ENCODE data around the gene ASB18. TPM values are rescaled to one million over a fixed set of nuclear protein-coding genes. Genes with fewer than 3 reads are reported as not detected.
A peak's percentile ranks its signal among the peaks of the same experiment; 100 is the strongest.
"Not testable (repeated sequence)": the region's sequence is repeated elsewhere in the genome, so short reads cannot be mapped to it uniquely, and the experiment has no call there.

Gene ASB18
- total RNA-seq, 2 donors from 2014 or later, result not detected

DNA sequence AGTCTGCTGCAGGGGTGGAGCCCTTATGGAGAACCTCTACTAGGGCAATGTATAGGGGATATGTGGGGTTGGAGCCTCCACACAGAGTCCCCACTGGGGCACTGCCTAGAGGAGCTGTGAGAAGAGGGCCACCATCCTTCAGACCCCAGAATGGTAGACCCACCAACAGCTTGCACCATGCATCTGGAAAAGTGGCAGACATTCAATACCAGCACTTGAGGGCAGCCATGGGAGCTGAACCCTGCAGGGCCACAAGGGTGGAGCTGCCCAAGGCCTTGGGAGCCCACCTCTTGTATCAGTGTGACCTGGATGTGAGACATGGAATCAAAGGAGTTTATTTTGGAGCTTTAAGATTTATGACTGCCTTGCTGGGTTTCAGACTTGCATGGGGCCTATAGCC lies 5.7 kb upstream of the ASB18 start:
- H3K36me3 Mint-ChIP-seq; H3K27ac Mint-ChIP-seq; H3K9me3 Mint-ChIP-seq; H3K4me1 Mint-ChIP-seq (ENCODE audit: low read depth in 2 of 2); ATAC-seq; H3K4me3 Mint-ChIP-seq; DNase-seq (ENCODE audit: low spot score): not testable (repeated sequence)
- peaks cover 5 to 16% of the 10 kb centered on the region in 2 donors for H3K27me3 Mint-ChIP-seq

DNA sequence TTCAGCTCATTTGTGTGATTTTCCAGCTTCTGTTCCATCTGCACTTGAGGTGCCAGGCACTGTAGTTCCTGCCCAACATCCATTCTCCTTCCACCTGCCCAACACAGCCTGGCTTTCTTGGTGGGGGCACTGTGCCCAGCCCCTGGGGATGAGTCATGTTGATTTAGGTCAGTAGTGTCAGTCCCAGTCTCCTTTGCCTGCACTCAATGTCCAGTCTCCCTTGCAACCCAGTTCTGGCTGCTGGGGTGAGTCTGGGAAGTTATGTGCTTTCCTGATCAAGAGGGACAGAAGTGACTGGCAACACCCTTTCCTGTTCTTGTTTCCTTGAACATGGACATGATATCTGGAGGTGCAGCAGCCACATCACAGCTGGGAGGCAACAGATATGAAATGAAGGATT lies 1.5 kb upstream of the ASB18 start:
- DNase-seq (ENCODE audit: low spot score), result no peak
- Mint-ChIP-seq H3K27ac (no peak overlapping the region), H3K36me3 (no peaks in the 10 kb centered on the region), H3K4me3 (no peak overlapping the region), H3K9me3 (no peaks in the 10 kb centered on the region), H3K4me1 (ENCODE audit: low read depth in 2 of 2) (no peaks in the 10 kb centered on the region), H3K27me3 (peaks cover 9 to 33% of the 10 kb centered on the region in 2 donors)
- ATAC-seq, result no peak

DNA sequence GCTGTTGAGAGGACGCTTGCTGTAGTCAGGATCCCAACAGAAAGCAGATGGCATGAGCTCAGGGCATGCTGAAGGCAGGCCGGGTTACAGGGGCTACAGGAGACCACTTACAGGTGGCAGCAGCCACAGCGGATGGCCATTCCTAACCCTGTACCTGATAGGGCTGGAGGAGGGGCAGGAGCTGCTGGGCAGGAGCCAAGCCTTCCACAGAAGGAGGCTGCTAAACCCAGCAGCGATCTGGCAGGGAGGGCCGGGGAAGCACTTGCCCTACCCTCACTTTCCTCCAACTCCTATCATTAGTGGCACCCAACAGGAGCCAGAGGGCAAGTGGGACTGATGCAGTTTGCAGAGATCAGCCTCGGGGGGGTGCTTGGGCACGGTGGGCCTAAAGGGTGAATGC lies 2.0 kb downstream of the ASB18 start:
- H3K4me1 Mint-ChIP-seq (ENCODE audit: low read depth in 2 of 2), result no peaks in the 10 kb centered on the region
- ATAC-seq (no peak), DNase-seq (ENCODE audit: low spot score) (no peak)
- no peak overlapping the region for H3K27ac Mint-ChIP-seq
- H3K27me3 Mint-ChIP-seq, result peaks cover 18 to 48% of the 10 kb centered on the region in 2 donors
- H3K9me3 Mint-ChIP-seq, result no peaks in the 10 kb centered on the region
- H3K36me3 Mint-ChIP-seq, result no peaks in the 10 kb centered on the region
- H3K4me3 Mint-ChIP-seq, result no peak overlapping the region

DNA sequence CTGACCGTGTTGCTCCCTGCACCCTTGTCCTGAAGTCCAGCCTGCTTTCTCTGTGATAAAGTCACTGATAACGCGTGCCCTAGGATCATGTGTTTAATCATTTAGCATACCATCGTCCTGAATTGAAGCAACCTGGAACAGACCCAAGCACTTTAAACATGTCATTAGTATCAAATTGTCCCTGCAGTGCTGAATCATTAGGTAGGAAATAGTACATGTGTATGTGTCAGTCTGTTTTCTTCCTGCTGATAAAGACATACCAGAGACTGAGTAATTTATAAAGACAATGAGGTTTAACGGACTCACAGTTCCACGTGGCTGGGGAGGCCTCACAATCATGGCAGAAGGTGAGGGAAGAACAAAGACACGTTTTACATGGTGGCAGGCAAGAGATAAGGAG lies 2.8 kb downstream of the ASB18 start:
- Mint-ChIP-seq H3K9me3 (no peaks in the 10 kb centered on the region), H3K4me3 (no peak overlapping the region), H3K36me3 (no peaks in the 10 kb centered on the region), H3K27me3 (peaks cover 19 to 56% of the 10 kb centered on the region in 2 donors), H3K4me1 (ENCODE audit: low read depth in 2 of 2) (no peaks in the 10 kb centered on the region), H3K27ac (no peak overlapping the region)
- DNase-seq (ENCODE audit: low spot score) (no peak), ATAC-seq (no peak)

DNA sequence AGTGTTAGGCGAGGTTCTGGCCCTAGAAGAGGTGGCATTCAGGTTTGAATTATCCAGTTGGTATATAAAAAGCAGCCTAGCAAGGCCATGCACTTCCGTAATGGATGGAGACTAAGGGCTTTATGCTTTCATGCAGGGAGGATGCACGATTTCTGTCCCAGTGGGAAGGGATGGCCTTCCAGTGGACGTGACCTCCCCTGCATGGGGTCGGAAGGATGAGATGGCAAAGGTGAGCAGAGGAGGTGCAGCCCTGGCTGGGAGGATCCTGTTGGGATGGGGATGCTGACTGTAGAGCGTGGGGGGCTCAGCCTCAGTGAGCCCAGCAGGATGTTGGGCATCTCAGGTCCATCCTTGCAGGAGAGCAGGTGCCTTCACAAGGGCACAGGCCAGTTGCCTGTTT lies 4.8 kb downstream of the ASB18 start:
- no peaks in the 10 kb centered on the region for H3K4me1 Mint-ChIP-seq (ENCODE audit: low read depth in 2 of 2)
- DNase-seq (ENCODE audit: low spot score) (no peak), ATAC-seq (peak in 1 of 2 donors; percentile 25)
- no peaks in the 10 kb centered on the region for H3K9me3 Mint-ChIP-seq
- H3K27me3 Mint-ChIP-seq, result peaks cover 20 to 66% of the 10 kb centered on the region in 2 donors
- no peak overlapping the region for H3K27ac Mint-ChIP-seq
- H3K4me3 Mint-ChIP-seq, result no peak overlapping the region
- no peaks in the 10 kb centered on the region for H3K36me3 Mint-ChIP-seq

DNA sequence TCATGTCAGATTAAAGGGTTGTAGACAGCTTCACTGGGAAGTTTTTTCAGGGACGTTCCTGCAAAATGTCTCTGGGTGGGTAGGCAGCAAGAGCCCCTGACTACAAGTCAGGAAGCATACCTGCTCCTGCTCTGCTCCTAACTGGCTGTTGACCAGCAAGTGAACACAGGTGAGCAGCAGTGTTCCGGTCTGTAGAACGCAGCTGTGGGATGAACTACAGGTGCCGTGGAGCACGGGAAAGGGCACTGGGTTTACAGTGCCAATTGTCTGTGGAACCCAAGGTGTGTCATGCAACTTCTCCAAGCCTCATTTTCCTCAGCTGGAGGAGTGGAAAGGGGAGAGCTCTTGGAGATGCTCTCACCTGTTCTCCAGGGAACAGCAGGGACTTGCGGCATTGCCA lies 6.6 kb downstream of the ASB18 start:
- Mint-ChIP-seq H3K36me3 (no peaks in the 10 kb centered on the region), H3K4me3 (no peak overlapping the region), H3K27ac (no peak overlapping the region), H3K4me1 (ENCODE audit: low read depth in 2 of 2) (no peaks in the 10 kb centered on the region), H3K9me3 (no peaks in the 10 kb centered on the region), H3K27me3 (peaks cover 21 to 50% of the 10 kb centered on the region in 2 donors)
- ATAC-seq, result no peak
- no peak for DNase-seq (ENCODE audit: low spot score)

DNA sequence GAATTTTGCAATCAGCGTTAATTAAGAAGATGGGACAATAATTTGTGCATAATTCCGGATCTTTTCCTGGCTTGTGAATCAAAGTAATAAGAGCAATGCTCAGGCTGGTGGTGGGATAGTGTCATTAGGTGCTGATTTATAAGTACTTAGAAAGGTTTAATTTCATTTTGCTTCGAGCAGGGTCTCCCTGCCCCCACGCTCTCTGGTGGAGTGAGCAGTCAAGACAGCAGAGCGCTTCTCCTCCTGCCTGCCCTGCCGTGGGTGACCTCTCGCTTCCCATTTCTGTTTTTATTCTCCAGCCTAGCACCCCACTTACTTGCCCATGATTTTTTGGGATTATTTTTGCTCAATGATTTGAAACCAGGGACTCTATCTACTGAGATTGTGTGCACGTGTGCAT lies 7.1 kb downstream of the ASB18 start:
- Mint-ChIP-seq H3K27me3 (peaks cover 24 to 50% of the 10 kb centered on the region in 2 donors), H3K36me3 (no peaks in the 10 kb centered on the region), H3K4me1 (ENCODE audit: low read depth in 2 of 2) (no peaks in the 10 kb centered on the region), H3K4me3 (no peak overlapping the region), H3K9me3 (no peaks in the 10 kb centered on the region), H3K27ac (no peak overlapping the region)
- ATAC-seq (no peak), DNase-seq (ENCODE audit: low spot score) (no peak)

DNA sequence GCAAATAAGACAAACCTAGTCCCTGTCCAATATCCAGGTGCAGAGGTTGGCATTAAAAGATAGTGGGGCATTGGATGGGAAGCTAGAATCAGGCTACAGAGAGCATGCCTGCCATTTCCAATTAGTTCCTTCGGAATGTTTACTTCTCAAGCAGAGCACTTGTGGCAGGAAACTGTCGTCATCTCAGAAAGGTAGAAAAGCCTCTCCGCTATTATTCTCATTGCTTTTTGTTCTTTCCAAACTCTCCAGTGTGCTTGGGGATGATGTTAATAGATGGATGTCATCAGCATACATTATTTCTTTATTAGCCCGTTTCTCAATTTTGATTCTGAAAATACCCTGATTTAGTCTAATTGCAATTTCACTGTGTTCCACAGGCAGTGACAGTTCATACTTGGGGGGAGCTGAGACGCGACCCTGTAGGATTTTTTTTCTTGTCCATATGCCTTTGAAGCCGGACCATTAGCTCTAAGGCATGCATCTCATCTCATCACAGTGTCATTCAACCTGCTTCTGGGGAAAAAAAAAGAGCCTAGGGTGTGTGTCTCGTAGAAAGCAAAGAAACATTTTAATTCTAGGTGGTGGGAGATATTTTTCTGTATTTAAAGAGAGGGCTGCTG lies 7.7 kb downstream of the ASB18 start:
- ATAC-seq, result no peak
- no peak overlapping the region for H3K4me3 Mint-ChIP-seq
- H3K36me3 Mint-ChIP-seq, result no peaks in the 10 kb centered on the region
- no peak for DNase-seq (ENCODE audit: low spot score)
- no peaks in the 10 kb centered on the region for H3K9me3 Mint-ChIP-seq
- peaks cover 23 to 43% of the 10 kb centered on the region in 2 donors for H3K27me3 Mint-ChIP-seq
- H3K27ac Mint-ChIP-seq, result no peak overlapping the region
- no peaks in the 10 kb centered on the region for H3K4me1 Mint-ChIP-seq (ENCODE audit: low read depth in 2 of 2)

DNA sequence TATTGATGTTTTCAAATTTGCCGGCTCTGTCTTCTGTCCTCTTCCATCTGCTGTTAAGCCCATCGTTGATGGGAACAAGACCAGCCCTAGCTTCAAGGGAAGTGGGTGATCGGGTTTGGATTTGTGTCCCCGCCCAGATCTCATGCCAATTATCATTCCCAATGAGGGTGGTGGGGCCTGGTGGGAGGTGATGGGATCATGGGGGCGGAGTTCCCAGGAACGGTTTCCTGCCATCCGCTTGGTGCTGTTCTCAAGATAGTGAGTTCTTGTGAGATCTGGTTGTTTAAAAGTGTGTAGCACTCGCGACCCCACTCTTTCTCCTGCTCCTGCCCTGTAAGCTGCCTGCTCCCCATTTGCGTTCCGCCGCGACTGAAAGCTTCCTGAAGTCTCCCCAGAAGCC lies 9.5 kb downstream of the ASB18 start:
- H3K4me1 Mint-ChIP-seq (ENCODE audit: low read depth in 2 of 2), result no peaks in the 10 kb centered on the region
- H3K27me3 Mint-ChIP-seq, result peaks cover 18 to 39% of the 10 kb centered on the region in 2 donors
- no peak overlapping the region for H3K27ac Mint-ChIP-seq
- no peak overlapping the region for H3K4me3 Mint-ChIP-seq
- H3K36me3 Mint-ChIP-seq, result no peaks in the 10 kb centered on the region
- H3K9me3 Mint-ChIP-seq, result no peaks in the 10 kb centered on the region
- DNase-seq (ENCODE audit: low spot score) (no peak), ATAC-seq (no peak)

DNA sequence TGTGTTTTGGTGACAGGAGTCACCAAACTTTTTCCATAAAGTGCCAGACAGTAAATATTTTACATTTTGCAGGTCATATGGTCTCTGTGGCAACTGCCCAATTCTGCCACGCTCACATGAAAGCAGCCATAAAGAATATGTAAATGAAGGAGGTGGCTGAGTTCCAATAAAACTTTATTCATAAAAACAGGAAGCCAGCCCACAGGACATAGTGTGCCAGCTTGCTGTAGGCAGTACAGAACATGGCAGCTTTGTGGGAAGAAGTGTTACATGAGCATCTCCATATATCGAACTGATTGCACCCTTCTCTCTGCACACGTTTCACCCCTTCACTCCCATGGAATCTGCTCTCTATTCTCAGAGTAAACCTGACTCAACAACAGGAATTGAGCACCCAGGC lies 10.2 kb downstream of the ASB18 start:
- ATAC-seq (no peak), DNase-seq (ENCODE audit: low spot score) (no peak)
- Mint-ChIP-seq H3K4me1 (ENCODE audit: low read depth in 2 of 2) (no peaks in the 10 kb centered on the region), H3K27me3 (peaks cover 18 to 39% of the 10 kb centered on the region in 2 donors), H3K36me3 (no peaks in the 10 kb centered on the region), H3K9me3 (no peaks in the 10 kb centered on the region), H3K27ac (no peak overlapping the region), H3K4me3 (no peak overlapping the region)

DNA sequence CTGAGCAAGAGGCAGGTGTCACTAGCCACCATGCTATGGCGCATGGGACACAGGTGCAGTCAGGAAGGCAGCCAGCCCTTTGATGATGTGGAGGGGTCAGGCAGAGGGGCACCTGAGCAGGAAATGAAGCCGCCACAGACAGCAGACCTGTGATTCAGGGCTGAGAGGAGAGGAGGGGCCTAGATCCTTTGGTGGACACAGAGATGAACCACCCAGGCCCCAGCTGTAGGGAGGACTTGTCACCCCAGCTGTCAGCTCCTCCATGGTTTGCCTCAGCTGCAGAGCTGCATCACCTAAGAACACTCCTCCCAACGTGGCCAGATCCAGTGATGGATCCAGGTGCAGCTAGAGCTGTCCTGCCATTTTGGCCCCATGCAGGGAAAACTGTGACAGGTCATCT lies 11.6 kb downstream of the ASB18 start:
- H3K4me1 Mint-ChIP-seq (ENCODE audit: low read depth in 2 of 2), result no peaks in the 10 kb centered on the region
- no peaks in the 10 kb centered on the region for H3K9me3 Mint-ChIP-seq
- H3K27me3 Mint-ChIP-seq, result peaks cover 21 to 44% of the 10 kb centered on the region in 2 donors
- DNase-seq (ENCODE audit: low spot score) (no peak), ATAC-seq (peak; percentile 38 to 43)
- no peak overlapping the region for H3K4me3 Mint-ChIP-seq
- H3K27ac Mint-ChIP-seq, result no peak overlapping the region
- H3K36me3 Mint-ChIP-seq, result no peaks in the 10 kb centered on the region

DNA sequence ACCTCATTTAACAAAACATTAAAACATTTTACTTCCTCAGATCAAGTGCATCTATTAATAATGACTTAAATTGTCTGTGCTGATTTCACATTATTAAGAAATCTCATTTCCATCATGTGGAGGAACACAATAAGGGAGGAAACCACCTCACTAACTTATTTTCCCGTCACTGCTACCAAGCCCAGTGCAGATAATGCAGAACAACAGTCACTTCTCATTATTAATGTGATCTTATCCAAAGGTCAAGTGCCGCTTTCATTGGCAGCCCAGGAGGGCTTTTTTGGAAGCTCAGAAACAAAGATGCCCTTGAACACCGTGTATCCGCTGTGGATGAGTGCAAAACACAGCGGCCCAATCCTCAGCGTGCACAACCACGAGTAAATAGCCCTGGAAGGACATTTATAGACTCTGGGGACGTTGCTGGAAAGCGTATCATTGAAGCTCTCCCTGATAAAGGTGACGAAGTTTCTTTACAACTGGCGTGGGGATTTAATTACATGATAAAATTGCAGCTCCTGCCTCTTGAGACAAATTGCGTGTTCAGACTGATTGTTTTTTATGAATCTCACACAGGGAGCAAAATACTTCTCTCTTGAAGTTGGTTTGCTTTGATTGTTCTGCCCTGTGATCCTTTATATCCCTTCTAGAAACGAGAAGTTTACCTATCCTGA lies 13.2 kb downstream of the ASB18 start:
- ATAC-seq, result no peak

DNA sequence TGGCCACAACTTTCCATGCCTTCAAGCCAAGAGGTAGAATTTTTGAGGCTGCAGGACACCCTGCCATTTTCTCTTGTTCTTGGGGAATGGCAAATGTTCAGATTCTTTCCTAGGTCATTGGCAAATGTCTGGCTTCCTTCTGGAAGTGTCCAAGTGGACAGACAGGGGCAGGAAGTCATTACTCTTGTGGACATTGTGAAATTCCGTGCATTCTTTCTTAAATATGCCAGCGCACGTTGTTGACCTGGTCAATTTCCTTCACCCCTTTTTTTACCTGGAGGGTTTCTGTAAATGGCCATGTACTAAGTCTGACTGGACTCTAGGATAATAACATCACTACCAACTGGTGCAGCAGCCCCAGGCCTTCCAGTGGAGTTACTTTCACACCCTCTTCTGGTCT lies 13.9 kb downstream of the ASB18 start:
- H3K27ac Mint-ChIP-seq, result no peak overlapping the region
- no peaks in the 10 kb centered on the region for H3K36me3 Mint-ChIP-seq
- ATAC-seq (no peak), DNase-seq (ENCODE audit: low spot score) (no peak)
- H3K27me3 Mint-ChIP-seq, result peaks cover 27 to 47% of the 10 kb centered on the region in 2 donors
- H3K4me1 Mint-ChIP-seq (ENCODE audit: low read depth in 2 of 2), result no peaks in the 10 kb centered on the region
- no peak overlapping the region for H3K4me3 Mint-ChIP-seq
- no peaks in the 10 kb centered on the region for H3K9me3 Mint-ChIP-seq

More for the DNA sequence above, 13.2 kb downstream of the ASB18 start:
- DNase-seq (ENCODE audit: low spot score), result no peak
- Mint-ChIP-seq H3K4me3 (no peak overlapping the region), H3K36me3 (no peaks in the 10 kb centered on the region), H3K4me1 (ENCODE audit: low read depth in 2 of 2) (no peaks in the 10 kb centered on the region), H3K27me3 (peaks cover 27 to 41% of the 10 kb centered on the region in 2 donors), H3K9me3 (no peaks in the 10 kb centered on the region), H3K27ac (no peak overlapping the region)

DNA sequence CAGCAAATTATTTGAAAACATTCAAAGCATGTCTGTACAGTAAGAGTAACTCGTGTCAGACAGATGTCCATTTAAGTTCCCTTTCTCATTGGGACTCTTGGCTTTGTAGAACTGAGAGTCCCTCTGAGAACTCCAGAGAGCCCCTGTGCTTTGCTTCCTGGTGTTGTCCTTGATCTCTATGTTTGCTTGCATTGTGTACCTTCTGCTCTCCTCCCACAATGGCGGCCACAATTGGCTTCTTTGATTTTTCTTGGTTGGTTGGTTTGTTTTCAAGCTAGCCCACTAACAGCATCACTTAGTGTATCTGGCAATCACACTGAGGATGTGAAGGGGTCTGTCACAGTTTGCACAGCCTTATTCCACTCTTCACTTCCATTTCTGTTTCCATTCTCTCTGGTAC lies 15.1 kb downstream of the ASB18 start:
- no peaks in the 10 kb centered on the region for H3K4me1 Mint-ChIP-seq (ENCODE audit: low read depth in 2 of 2)

More for the DNA sequence above, 15.1 kb downstream of the ASB18 start:
- Mint-ChIP-seq H3K27ac (no peak overlapping the region), H3K27me3 (peaks cover 23 to 40% of the 10 kb centered on the region in 2 donors), H3K4me3 (no peak overlapping the region), H3K36me3 (no peaks in the 10 kb centered on the region), H3K9me3 (no peaks in the 10 kb centered on the region)
- DNase-seq (ENCODE audit: low spot score), result no peak
- no peak for ATAC-seq
